NCI-H1436 (cell line): ENCODE data around the gene XPO5.
"Not testable (repeated sequence)": the region's sequence is repeated elsewhere in the genome, so short reads cannot be mapped to it uniquely, and the experiment has no call there.

Experiments
- DNase-seq: peaks from one replicate; lab custom pipeline; 2025; lab: John Stamatoyannopoulos, UW

The XPO5 gene

GRCh38 chr6:43575772-43576551, at the start of gene XPO5, which contains the start of gene POLH:
Gene XPO5, minus strand, starts transcription at chr6:43576038. Its CDS starts 174 bp downstream, at chr6:43575864.
Gene POLH, plus strand, starts transcription at chr6:43576185. Its CDS starts 6,135 bp downstream, at chr6:43582320.
- peak; percentile 86 for DNase-seq

GRCh38 chr6:43625393-43625992, 49.7 kb upstream of the XPO5 start:
- no peak for DNase-seq

DNA sequence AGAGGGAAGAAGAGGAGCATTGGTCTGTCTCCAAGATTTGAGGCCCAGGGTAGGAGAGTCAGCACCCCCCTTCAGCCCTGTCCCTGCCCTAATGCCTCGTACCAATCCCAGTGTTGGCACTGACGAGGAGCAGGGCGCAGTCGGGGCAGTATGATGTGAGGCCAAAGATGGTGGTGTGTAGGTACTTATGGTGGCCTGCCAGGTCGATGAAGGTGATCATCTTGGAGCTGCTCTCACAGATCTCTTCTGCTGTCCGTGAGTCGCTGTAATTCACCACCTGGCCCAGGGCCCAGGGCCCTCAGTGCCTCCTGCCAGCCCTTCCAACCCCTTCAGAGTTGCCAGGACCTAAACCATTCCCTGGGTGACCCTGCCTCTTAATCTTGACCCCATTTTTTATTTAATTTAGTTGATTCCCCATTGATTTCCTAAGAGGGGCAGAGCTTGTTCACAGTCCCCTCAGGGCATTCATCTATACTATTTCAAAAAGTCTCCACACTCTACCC, 49.0 kb upstream of the XPO5 start:
- no peak for DNase-seq

- DNase-seq: no peak
These were observed 48.3 kb upstream of the XPO5 start for GRCh38 chr6:43623880-43624785.

- no peak for DNase-seq
These were observed 46.7 kb upstream of the XPO5 start for GRCh38 chr6:43622541-43622940.

GRCh38 chr6:43621836-43622180, 46.0 kb upstream of the XPO5 start:
- no peak for DNase-seq

DNA sequence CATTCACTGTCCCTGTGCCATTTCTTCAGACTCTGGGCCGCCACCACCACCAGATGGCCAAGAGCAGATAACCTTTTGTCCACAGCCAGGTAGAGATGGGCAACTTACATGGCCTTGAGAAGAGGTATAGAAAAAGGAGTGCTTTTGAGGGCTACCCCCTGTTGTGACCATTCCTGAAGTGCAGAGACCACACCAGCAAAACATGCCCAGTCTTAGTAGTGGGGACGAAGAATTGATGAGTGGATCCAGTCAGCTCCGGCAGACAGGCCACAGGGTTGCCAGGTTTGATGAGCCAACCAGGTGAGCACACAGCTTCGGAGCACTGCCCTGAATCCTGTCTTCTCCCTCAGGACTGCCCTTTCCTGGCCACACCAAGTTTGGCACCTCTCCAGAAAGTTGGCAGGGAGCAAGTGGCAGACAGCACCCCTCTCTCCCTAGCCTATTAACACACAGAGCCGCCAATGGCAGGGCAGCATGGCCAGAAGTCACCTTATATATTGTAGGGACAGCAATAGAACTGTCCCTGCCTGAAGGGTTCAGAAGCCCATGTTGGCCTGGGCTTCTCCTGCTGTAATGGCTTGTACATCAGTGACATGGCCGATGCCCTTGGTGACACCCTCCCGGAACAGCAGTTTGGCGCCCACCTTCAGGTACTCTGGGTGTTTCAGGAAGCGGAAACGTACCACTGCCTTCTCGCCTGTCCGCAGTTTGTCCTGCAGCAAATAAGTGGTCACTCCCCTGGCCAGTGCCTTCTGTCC, 45.4 kb upstream of the XPO5 start:
- DNase-seq: no peak

DNA sequence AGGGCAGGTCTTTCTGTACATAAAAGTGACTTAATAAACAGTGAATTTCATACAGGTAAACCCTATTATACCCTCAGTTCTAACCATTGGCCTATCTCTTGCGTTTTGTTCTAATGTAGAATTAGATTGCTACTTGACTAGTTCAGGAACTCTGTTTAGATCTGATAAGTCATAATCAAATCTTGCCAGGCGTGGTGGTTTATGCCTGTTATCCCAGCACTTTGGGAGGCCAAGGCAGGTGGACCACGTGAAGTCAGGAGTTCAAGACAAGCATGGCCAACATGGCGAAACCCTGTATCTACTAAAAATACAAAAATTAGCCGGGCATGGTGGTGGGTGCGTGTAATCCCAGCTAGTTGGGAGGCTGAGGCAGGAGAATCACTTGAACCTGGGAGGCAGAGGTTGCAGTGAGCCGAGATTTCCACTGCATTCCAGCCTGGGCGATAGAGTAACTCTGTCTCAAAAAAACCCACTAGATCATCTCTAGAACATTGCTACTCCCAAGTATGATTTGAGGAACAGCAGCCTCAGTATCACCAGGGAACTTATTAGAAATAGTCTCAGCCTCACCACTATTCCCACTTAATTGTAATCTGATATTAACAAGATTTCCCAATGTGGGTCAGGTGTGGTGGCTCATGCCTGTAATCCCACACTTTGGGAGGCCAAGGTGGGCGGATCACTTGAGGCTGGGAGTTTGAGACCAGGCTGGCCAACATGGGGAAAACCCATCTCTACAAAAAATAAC, 41.1 kb upstream of the XPO5 start:
- no peak for DNase-seq

GRCh38 chr6:43614396-43614730, 38.5 kb upstream of the XPO5 start:
- no peak for DNase-seq

DNA sequence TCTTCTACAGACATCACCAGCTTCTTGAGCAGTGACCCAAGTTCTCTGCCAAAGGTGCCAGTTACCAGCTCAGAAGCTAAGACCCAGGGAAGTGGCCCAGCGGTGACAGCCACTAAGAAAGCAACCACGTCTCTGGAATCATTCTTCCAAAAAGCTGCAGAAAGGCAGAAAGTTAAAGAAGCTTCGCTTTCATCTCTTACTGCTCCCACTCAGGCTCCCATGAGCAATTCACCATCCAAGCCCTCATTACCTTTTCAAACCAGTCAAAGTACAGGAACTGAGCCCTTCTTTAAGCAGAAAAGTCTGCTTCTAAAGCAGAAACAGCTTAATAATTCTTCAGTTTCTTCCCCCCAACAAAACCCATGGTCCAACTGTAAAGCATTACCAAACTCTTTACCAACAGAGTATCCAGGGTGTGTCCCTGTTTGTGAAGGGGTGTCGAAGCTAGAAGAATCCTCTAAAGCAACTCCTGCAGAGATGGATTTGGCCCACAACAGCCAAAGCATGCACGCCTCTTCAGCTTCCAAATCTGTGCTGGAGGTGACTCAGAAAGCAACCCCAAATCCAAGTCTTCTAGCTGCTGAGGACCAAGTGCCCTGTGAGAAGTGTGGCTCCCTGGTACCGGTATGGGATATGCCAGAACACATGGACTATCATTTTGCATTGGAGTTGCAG, 38.0 kb upstream of the XPO5 start:
- no peak for DNase-seq

- DNase-seq: no peak
These were observed 34.6 kb upstream of the XPO5 start for GRCh38 chr6:43610431-43610830.

GRCh38 chr6:43609402-43609801, 33.6 kb upstream of the XPO5 start:
- DNase-seq: no peak

GRCh38 chr6:43608807-43609206, 33.0 kb upstream of the XPO5 start:
- no peak for DNase-seq

GRCh38 chr6:43608310-43608763, 32.5 kb upstream of the XPO5 start:
- DNase-seq: peak; percentile 74

DNA sequence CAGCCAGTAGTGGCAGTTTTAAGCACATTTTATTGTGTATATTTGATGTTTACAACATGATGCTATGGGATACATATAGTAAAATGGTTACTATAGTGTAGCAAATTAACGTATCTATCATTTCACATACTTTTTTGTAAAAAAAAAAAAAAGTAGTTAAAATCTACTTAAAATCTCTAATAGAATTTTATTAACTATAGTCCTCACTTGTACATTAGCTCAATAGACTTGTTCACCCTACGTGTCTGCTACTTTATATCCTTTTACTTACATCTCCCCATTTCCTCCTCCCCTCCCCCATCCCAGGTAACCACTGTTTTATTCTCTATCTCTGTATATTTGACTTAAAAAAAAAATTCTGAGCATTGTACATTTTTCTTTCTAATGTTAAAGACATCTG, 30.2 kb upstream of the XPO5 start:
- no peak for DNase-seq

GRCh38 chr6:43604174-43604573, 28.3 kb upstream of the XPO5 start:
- no peak for DNase-seq

GRCh38 chr6:43600595-43600994, 24.8 kb upstream of the XPO5 start:
- DNase-seq: no peak

DNA sequence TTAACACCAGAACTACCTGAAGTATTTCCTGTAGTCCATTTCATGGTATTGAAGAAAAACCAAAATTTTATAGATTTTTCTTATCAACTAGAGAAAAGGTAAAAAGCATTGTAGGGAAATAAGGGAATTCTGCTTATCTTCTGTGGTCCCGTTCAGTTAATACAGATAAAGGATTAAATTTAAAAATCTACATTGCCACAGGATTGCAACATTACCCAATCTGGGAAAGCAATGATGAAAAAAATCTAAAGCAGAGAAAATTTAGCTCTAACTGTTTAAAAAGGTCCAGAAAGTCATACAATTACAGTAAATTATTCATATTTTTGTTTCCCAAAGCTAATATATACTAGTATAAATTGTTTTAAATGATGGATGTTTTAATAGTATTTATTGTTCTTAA, 18.1 kb upstream of the XPO5 start:
- no peak for DNase-seq

DNA sequence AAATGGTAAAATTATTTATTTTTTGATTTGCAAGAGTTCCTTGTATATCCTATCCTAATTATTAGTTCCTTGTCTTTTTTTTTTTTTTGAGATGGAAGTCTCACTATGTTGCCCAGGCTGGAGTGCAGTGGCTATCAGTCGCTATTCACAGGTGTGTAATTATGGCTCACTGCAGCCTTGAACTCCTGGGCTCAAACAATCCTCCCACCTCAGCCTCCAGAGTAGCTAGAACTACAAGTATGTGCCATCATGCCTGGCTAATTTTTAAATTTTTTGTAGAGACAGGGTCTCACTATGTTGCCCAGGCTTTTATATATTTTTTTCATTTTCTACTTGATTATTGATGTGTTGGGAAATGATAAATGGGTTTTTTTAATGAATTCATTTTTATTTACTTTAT, 13.7 kb upstream of the XPO5 start:
- not testable (repeated sequence) for DNase-seq

GRCh38 chr6:43588194-43588593, 12.4 kb upstream of the XPO5 start:
- DNase-seq: no peak
